ENCODE data around the gene GAS2.
A peak's percentile ranks its signal among the peaks of the same experiment; 100 is the strongest.

GAS2 gene

GRCh38 chr11:22786475-22786874 is 120.1 kb downstream of the GAS2 start:
- no peak overlapping the region for H3K4me2 ChIP-seq (ENCODE audit: low read length)

DNA sequence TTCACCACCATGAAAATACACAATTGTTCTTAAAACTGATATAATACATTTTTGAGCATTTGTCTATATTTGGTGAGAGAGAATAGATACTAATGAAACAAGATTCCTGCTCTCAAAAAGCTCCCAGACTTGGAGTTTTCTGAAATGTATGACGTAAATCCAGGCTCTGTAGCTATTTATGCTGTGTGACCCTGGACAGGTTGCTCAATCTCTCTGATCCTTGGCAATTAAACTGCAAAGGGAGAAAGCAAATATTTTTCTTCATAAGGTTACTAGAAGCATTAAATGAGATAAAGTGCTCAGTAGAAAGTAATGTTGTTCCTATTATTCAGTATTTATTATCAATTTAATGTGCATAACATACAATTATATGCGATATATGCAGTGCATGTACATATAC is 120.6 kb downstream of the GAS2 start:
- Histone ChIP-seq H3F3A (ENCODE audit: insufficient read depth, low read length) (no peaks in the 10 kb centered on the region), H2AFZ (ENCODE audit: low read length) (no peak overlapping the region), H3K79me2 (ENCODE audit: insufficient read depth, low read length) (no peaks in the 10 kb centered on the region), H3K9me3 (ENCODE audit: low read length) (no peaks in the 10 kb centered on the region), H3K9ac (ENCODE audit: low read length) (no peak overlapping the region), H3K4me2 (ENCODE audit: low read length) (no peak overlapping the region), H3K4me3 (ENCODE audit: low read depth, low read length, poor library complexity, severe bottlenecking) (no peak overlapping the region), H4K20me1 (ENCODE audit: insufficient read depth, low read length) (no peaks in the 10 kb centered on the region), H3K36me3 (ENCODE audit: insufficient read depth, low read length) (no peaks in the 10 kb centered on the region), H3K9me2 (ENCODE audit: low read depth, low read length) (no peaks in the 10 kb centered on the region), H3K27ac (ENCODE audit: low read depth, low read length, poor library complexity, severe bottlenecking) (no peak overlapping the region), H3K4me1 (ENCODE audit: insufficient read depth, low read length, severe bottlenecking) (no peaks in the 10 kb centered on the region), H3K27me3 (ENCODE audit: insufficient read depth, low read length) (no peaks in the 10 kb centered on the region)
- TF ChIP-seq, protein P1, sequence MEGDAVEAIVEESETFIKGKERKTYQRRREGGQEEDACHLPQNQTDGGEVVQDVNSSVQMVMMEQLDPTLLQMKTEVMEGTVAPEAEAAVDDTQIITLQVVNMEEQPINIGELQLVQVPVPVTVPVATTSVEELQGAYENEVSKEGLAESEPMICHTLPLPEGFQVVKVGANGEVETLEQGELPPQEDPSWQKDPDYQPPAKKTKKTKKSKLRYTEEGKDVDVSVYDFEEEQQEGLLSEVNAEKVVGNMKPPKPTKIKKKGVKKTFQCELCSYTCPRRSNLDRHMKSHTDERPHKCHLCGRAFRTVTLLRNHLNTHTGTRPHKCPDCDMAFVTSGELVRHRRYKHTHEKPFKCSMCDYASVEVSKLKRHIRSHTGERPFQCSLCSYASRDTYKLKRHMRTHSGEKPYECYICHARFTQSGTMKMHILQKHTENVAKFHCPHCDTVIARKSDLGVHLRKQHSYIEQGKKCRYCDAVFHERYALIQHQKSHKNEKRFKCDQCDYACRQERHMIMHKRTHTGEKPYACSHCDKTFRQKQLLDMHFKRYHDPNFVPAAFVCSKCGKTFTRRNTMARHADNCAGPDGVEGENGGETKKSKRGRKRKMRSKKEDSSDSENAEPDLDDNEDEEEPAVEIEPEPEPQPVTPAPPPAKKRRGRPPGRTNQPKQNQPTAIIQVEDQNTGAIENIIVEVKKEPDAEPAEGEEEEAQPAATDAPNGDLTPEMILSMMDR (IDR thresholded peaks at IDR 0.05; ENCODE audit: low read length) = no peak
- no peak for TF ChIP-seq EZH2 (IDR thresholded peaks at IDR 0.05; ENCODE audit: borderline replicate concordance, low read length)

More at GRCh38 chr11:22786475-22786874, 120.1 kb downstream of the GAS2 start:
- TF ChIP-seq EZH2 (IDR thresholded peaks at IDR 0.05; ENCODE audit: borderline replicate concordance, low read length) = no peak
- TF ChIP-seq, protein P1 (IDR thresholded peaks at IDR 0.05; ENCODE audit: low read length) = no peak
- no peaks in the 10 kb centered on the region for H3K4me1 ChIP-seq (ENCODE audit: insufficient read depth, low read length, severe bottlenecking)
- no peaks in the 10 kb centered on the region for H3K27me3 ChIP-seq (ENCODE audit: insufficient read depth, low read length)
- H3K27ac ChIP-seq (ENCODE audit: low read depth, low read length, poor library complexity, severe bottlenecking) = no peak overlapping the region
- no peaks in the 10 kb centered on the region for H3K9me3 ChIP-seq (ENCODE audit: low read length)
- no peaks in the 10 kb centered on the region for H3K79me2 ChIP-seq (ENCODE audit: insufficient read depth, low read length)
- no peak overlapping the region for H2AFZ ChIP-seq (ENCODE audit: low read length)
- no peaks in the 10 kb centered on the region for H3K9me2 ChIP-seq (ENCODE audit: low read depth, low read length)
- H3K9ac ChIP-seq (ENCODE audit: low read length) = no peak overlapping the region
- H3F3A ChIP-seq (ENCODE audit: insufficient read depth, low read length) = no peaks in the 10 kb centered on the region
- H4K20me1 ChIP-seq (ENCODE audit: insufficient read depth, low read length) = no peaks in the 10 kb centered on the region
- no peak overlapping the region for H3K4me3 ChIP-seq (ENCODE audit: low read depth, low read length, poor library complexity, severe bottlenecking)
- no peaks in the 10 kb centered on the region for H3K36me3 ChIP-seq (ENCODE audit: insufficient read depth, low read length)

DNA sequence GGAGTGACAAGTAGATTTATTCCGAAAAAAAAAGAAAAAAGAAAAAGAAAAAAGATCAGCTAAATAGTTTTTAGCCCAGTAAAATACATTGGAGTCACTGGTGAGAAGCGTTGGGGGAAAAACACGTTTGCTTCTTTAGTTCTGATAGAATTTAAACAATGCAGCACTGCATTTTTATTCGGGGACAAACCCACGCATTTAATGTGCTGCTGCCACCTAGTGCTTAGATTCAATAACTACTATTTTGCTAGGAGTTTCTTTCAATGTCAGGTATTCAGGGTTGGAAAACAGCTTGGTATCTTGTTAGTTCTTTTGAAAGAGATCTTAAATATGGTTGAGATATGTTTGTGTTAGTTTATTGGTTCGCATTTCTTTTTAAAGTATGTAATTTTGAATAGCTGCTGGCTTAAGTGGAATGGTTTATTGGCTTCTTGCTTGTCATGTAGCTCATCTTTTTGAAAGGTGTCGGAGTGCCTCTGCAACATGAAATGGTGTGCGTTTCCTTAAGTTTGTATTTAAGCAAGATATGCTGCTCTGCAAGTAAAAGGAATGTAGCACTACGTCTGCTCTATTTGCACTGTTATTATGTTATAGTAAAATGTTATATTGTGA is 121.2 kb downstream of the GAS2 start:
- no peak overlapping the region for H3K4me3 ChIP-seq (ENCODE audit: low read depth, low read length, poor library complexity, severe bottlenecking)
- H3K36me3 ChIP-seq (ENCODE audit: insufficient read depth, low read length) = no peaks in the 10 kb centered on the region
- H3K9me3 ChIP-seq (ENCODE audit: low read length) = no peaks in the 10 kb centered on the region
- H3F3A ChIP-seq (ENCODE audit: insufficient read depth, low read length) = no peaks in the 10 kb centered on the region
- TF ChIP-seq, protein P1 (IDR thresholded peaks at IDR 0.05; ENCODE audit: low read length) = peak; percentile 68
- TF ChIP-seq EZH2 (IDR thresholded peaks at IDR 0.05; ENCODE audit: borderline replicate concordance, low read length) = no peak
- H3K79me2 ChIP-seq (ENCODE audit: insufficient read depth, low read length) = no peaks in the 10 kb centered on the region
- no peaks in the 10 kb centered on the region for H4K20me1 ChIP-seq (ENCODE audit: insufficient read depth, low read length)
- H3K9me2 ChIP-seq (ENCODE audit: low read depth, low read length) = no peaks in the 10 kb centered on the region
- H3K27ac ChIP-seq (ENCODE audit: low read depth, low read length, poor library complexity, severe bottlenecking) = no peak overlapping the region
- no peaks in the 10 kb centered on the region for H3K4me1 ChIP-seq (ENCODE audit: insufficient read depth, low read length, severe bottlenecking)
- H3K27me3 ChIP-seq (ENCODE audit: insufficient read depth, low read length) = no peaks in the 10 kb centered on the region
- no peak overlapping the region for H2AFZ ChIP-seq (ENCODE audit: low read length)
- no peak overlapping the region for H3K9ac ChIP-seq (ENCODE audit: low read length)
- H3K4me2 ChIP-seq (ENCODE audit: low read length) = no peak overlapping the region

Data from OCI-LY1 (cell line).